K562 (cell line): ENCODE results near the gene PRM3. TPM values are rescaled to one million over a fixed set of nuclear protein-coding genes. Genes with fewer than 3 reads are reported as not detected.

Experiments used
- AFF1 ChIP-seq, 2 experiments: fragments of 450-650 bp; IDR thresholded peaks; 2 replicates each; pipeline ENCODE4 v1.6.1; 2018; ENCODE audit warnings: mild to moderate bottlenecking in 2 of 2, low read depth in 1 of 2; ENCODE audit not compliant: partially characterized antibody in 2 of 2
- ATF4 ChIP-seq: fragments of 450-650 bp; formaldehyde crosslinking; IDR thresholded peaks from 2 replicates; pipeline ENCODE4 v1.4.0; 2022; ENCODE audit warnings: mild to moderate bottlenecking, moderate library complexity
- BCOR ChIP-seq: fragments of 450-650 bp; IDR thresholded peaks from 2 replicates; pipeline ENCODE4 v1.6.1; 2016
- E2F6 ChIP-seq, 2 experiments: IDR thresholded peaks; 2 replicates each; pipeline ENCODE4 v1.6.1; 2011; ENCODE audit warnings: borderline replicate concordance in 1 of 2, control low read depth in 1 of 2, low read depth in 1 of 2, low read length in 1 of 2, mild to moderate bottlenecking in 1 of 2, mixed read lengths in 1 of 2, moderate library complexity in 1 of 2; ENCODE audit not compliant: insufficient read depth in 1 of 2, insufficient read length in 1 of 2, poor library complexity in 1 of 2, severe bottlenecking in 1 of 2; ENCODE audit errors: extremely low read depth in 1 of 2
- HNRNPH1 ChIP-seq: fragments of 200-400 bp; formaldehyde crosslinking; optimal IDR thresholded peaks from 2 replicates; pipeline ENCODE3; 2017; ENCODE audit warnings: low read depth, mild to moderate bottlenecking, low read length, moderate library complexity
- MECOM ChIP-seq: fragments of 250-450 bp; sonication (Bioruptor Pico); IDR thresholded peaks from 2 replicates; pipeline ENCODE4 v1.8.0; 2022; ENCODE audit warnings: inconsistent platforms
- NFXL1 ChIP-seq: fragments of 450-650 bp; formaldehyde crosslinking; IDR thresholded peaks from 2 replicates; pipeline ENCODE4 v1.4.0; 2021; ENCODE audit warnings: mild to moderate bottlenecking
- NFYB ChIP-seq: IDR thresholded peaks from 2 replicates; pipeline ENCODE4 v1.6.1; 2011; ENCODE audit warnings: mild to moderate bottlenecking, moderate library complexity; ENCODE audit not compliant: insufficient read length; ENCODE audit errors: extremely low read depth
- SMARCB1 ChIP-seq: IDR thresholded peaks from 2 replicates; pipeline ENCODE4 v1.6.1; 2011; ENCODE audit warnings: improper control_type of control experiment, low read depth; ENCODE audit not compliant: insufficient read length
- STAT5A ChIP-seq: IDR thresholded peaks from 2 replicates; pipeline ENCODE4 v1.6.1; 2012; ENCODE audit warnings: low read length, inconsistent platforms, borderline replicate concordance
- ZEB2 ChIP-seq: fragments of 450-650 bp; IDR thresholded peaks from 2 replicates; pipeline ENCODE4 v1.6.1; 2016
- ZFP91 ChIP-seq: sonication (generic); formaldehyde crosslinking; IDR thresholded peaks from 2 replicates; pipeline ENCODE4 v1.8.0; 2022; ENCODE audit warnings: mild to moderate bottlenecking, missing genetic modification reagents
- ZNF277 ChIP-seq: fragments of 250-450 bp; sonication (Bioruptor Pico); IDR thresholded peaks from 2 replicates; pipeline ENCODE4 v1.8.0; 2022; ENCODE audit warnings: inconsistent platforms, mild to moderate bottlenecking, moderate library complexity, borderline replicate concordance
- ZNF436 ChIP-seq: fragments of 250-450, 450-650 bp; sonication (Bioruptor Pico); formaldehyde crosslinking; IDR thresholded peaks from 2 replicates; pipeline ENCODE4 v1.7.0; 2020; ENCODE audit warnings: mild to moderate bottlenecking
- ZNF511 ChIP-seq: sonication (generic); formaldehyde crosslinking; IDR thresholded peaks from 2 replicates; pipeline ENCODE4 v1.8.0; 2022; ENCODE audit warnings: mild to moderate bottlenecking, missing genetic modification reagents
- ZNF668 ChIP-seq: fragments of 250-450 bp; sonication (Bioruptor Pico); IDR thresholded peaks from 2 replicates; pipeline ENCODE4 v1.8.0; 2022; ENCODE audit warnings: mild to moderate bottlenecking, inconsistent platforms
- ZNF785 ChIP-seq: fragments of 250-450 bp; sonication (Bioruptor Pico); IDR thresholded peaks from 2 replicates; pipeline ENCODE4 v1.4.0; 2020; ENCODE audit warnings: mild to moderate bottlenecking
- polyA plus RNA-seq, 8 experiments: library from polyadenylated mRNA; depleted of rRNA in 4 of 8; stranded (reverse) in 5 of 8; unstranded in 3 of 8; fragments of >200 nt; fragmentation: Nextera tagmentation in 2 of 8; fragmentation: Illumina TruSeq in 1 of 8; extraction: Ambion mirVana in 2 of 8; extraction: Trizol in 1 of 8; gene quantifications; 2 replicates each; pipeline versions ENCODE4 v1.2.1 to v1.2.3, GENCODE V29; 2011 to 2014; ENCODE audit warnings: inconsistent platforms in 1 of 8, missing spikeins in 1 of 8
- total RNA-seq, 7 experiments: library from RNA; depleted of rRNA in 6 of 7; stranded (reverse); fragments of >200 nt in 6 of 7; fragmentation: Illumina TruSeq in 2 of 7; extraction: Trizol in 2 of 7; gene quantifications; 2 replicates each; pipeline versions ENCODE4 v1.2.1 to v1.2.3, GENCODE V29; 2011 to 2021; ENCODE audit warnings: low replicate concordance in 1 of 7

PRM3 gene
- total and polyA plus RNA-seq, 9 of the 15 experiments (the other 6 are each of a cell fraction or from before 2014, with no cell fraction given) = not detected

GRCh38 chr16:11254913-11255736, 18.3 kb downstream of the PRM3 start (continued):
- TF ChIP-seq ZNF436 (no peak), HNRNPH1 (no peak), STAT5A (no peak), NFYB (no peak), ZNF277 (CRISPR knock-in tag) (no peak), AFF1 (IDR thresholded peaks at IDR 0.05; ENCODE audit: low read depth in 1 of 2, partially characterized antibody in 2 of 2) (no peak), E2F6 (IDR thresholded peaks at IDR 0.05; ENCODE audit: borderline replicate concordance in 1 of 2, extremely low read depth in 1 of 2, insufficient read depth in 1 of 2, insufficient read length in 1 of 2, low read depth in 1 of 2, low read length in 1 of 2, poor library complexity in 1 of 2, severe bottlenecking in 1 of 2) (peak; percentile 99 to 100), NFXL1 (CRISPR knock-in tag) (no peak), ZNF668 (CRISPR knock-in tag) (peak; percentile 77), BCOR (peak; percentile 52), ATF4 (CRISPR knock-in tag) (no peak), ZFP91 (peak; percentile 83), MECOM (CRISPR knock-in tag) (no peak), ZNF785 (CRISPR knock-in tag) (no peak), ZEB2 (no peak), SMARCB1 (no peak), ZNF511 (CRISPR knock-in tag) (peak; percentile 100)
